Measurements from ENCODE around the gene CARD11. TPM values are rescaled to one million over a fixed set of nuclear protein-coding genes. Genes with fewer than 3 reads are reported as not detected.

The CARD11 gene
- total RNA-seq, 1 experiment from 2014 or later: 0.82 TPM

DNA sequence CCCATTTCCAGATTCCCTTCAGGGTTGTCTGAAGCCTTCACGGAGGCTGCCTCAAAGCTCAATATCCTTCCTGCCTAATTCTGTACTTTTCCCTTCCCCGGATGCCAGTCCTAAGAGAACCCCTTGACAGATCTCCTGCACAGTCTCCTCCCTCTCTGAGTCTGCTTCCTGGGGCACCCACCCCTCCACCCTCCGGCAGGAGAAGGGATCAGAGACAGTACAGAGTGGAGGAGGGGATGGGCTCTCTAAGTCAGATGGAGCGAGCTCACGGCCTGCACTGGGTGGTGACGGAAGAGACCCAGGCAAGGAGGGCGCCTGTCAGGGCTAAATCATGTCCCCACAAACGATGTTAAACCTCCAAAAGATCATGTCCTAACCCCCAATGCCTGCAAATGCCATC, 48.0 kb upstream of the CARD11 start:
- ATAC-seq (no peak), DNase-seq (ENCODE audit: low read depth, low spot score) (no peak)
- Histone ChIP-seq H3K27me3 (ENCODE audit: control insufficient read depth, insufficient read depth, low read length) (no peaks in the 10 kb centered on the region), H3K4me1 (ENCODE audit: control insufficient read depth, insufficient read depth, low read length) (no peaks in the 10 kb centered on the region), H3K36me3 (ENCODE audit: control insufficient read depth, insufficient read depth, low read length) (no peaks in the 10 kb centered on the region), H3K27ac (ENCODE audit: low read length) (no peak overlapping the region), H3K9me3 (ENCODE audit: control insufficient read depth, insufficient read depth, low read depth, low read length) (no peaks in the 10 kb centered on the region), H3K4me3 (ENCODE audit: low read depth in 2 of 2, low read length in 2 of 2) (no peak overlapping the region)
- CTCF ChIA-PET: interaction anchor here (0.5 to 0.6 kb wide), 3 partner anchors 88 to 596 kb away, joined by 3 to 5 read pairs (median 3); no protein-coding TSS in a partner anchor
- in situ Hi-C loops (cut with HindIII; ENCODE audit: low pct_unique_long_range_greater_than_20kb, low sequenced_read_pairs): no loop called here
- intact Hi-C loops (cut with micrococcal nuclease; ENCODE audit: unreplicated experiment): no loop called here
- TF ChIP-seq TCF7L2 (IDR thresholded peaks at IDR 0.05; ENCODE audit: low read depth, low read length) (no peak), SIN3A (IDR thresholded peaks at IDR 0.05; ENCODE audit: borderline replicate concordance, insufficient read depth, low read depth, low read length) (no peak), POLR2AphosphoS5 (IDR thresholded peaks at IDR 0.05; ENCODE audit: low read depth, low read length) (no peak)
- TF ChIP-seq, protein P1, sequence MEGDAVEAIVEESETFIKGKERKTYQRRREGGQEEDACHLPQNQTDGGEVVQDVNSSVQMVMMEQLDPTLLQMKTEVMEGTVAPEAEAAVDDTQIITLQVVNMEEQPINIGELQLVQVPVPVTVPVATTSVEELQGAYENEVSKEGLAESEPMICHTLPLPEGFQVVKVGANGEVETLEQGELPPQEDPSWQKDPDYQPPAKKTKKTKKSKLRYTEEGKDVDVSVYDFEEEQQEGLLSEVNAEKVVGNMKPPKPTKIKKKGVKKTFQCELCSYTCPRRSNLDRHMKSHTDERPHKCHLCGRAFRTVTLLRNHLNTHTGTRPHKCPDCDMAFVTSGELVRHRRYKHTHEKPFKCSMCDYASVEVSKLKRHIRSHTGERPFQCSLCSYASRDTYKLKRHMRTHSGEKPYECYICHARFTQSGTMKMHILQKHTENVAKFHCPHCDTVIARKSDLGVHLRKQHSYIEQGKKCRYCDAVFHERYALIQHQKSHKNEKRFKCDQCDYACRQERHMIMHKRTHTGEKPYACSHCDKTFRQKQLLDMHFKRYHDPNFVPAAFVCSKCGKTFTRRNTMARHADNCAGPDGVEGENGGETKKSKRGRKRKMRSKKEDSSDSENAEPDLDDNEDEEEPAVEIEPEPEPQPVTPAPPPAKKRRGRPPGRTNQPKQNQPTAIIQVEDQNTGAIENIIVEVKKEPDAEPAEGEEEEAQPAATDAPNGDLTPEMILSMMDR (IDR thresholded peaks at IDR 0.05): no peak
- TF ChIP-seq, protein P2, sequence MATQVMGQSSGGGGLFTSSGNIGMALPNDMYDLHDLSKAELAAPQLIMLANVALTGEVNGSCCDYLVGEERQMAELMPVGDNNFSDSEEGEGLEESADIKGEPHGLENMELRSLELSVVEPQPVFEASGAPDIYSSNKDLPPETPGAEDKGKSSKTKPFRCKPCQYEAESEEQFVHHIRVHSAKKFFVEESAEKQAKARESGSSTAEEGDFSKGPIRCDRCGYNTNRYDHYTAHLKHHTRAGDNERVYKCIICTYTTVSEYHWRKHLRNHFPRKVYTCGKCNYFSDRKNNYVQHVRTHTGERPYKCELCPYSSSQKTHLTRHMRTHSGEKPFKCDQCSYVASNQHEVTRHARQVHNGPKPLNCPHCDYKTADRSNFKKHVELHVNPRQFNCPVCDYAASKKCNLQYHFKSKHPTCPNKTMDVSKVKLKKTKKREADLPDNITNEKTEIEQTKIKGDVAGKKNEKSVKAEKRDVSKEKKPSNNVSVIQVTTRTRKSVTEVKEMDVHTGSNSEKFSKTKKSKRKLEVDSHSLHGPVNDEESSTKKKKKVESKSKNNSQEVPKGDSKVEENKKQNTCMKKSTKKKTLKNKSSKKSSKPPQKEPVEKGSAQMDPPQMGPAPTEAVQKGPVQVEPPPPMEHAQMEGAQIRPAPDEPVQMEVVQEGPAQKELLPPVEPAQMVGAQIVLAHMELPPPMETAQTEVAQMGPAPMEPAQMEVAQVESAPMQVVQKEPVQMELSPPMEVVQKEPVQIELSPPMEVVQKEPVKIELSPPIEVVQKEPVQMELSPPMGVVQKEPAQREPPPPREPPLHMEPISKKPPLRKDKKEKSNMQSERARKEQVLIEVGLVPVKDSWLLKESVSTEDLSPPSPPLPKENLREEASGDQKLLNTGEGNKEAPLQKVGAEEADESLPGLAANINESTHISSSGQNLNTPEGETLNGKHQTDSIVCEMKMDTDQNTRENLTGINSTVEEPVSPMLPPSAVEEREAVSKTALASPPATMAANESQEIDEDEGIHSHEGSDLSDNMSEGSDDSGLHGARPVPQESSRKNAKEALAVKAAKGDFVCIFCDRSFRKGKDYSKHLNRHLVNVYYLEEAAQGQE (IDR thresholded peaks at IDR 0.05; ENCODE audit: insufficient read depth in 1 of 2, low read depth in 2 of 2, low read length in 1 of 2): no peak
- no TSS peak for BruUV-seq (replicated peaks)
- POLR2A ChIA-PET: interaction anchor here (0.6 kb wide), 1 partner anchor 467 kb away, joined by 7 read pairs; no protein-coding TSS in a partner anchor

DNA sequence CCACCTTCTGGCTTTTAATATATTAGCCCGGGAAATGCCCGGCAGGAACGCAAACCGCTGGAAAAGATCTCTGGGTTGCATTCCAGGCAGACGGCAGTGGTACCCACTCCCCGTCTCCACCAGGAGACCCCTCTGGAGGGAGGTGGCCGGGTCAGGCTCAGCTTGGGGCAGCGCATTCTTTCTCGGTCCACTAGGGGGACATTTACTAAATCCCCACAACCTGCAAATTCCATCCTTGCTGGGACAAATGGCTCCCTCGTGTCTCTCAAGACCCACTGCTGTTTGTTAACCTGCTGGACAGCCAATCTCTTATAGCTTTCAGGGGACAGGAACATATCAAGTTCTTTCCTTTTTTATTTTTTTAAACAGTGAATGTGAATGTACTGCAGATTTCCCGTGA, 45.8 kb upstream of the CARD11 start:
- DNase-seq (ENCODE audit: low read depth, low spot score): no peak
- H3K4me3 ChIP-seq (ENCODE audit: low read depth in 2 of 2, low read length in 2 of 2): no peak overlapping the region
- CTCF ChIA-PET: interaction anchor here (0.9 to 1.0 kb wide), 2 partner anchors 10 to 12 kb away, joined by 3 to 5 read pairs; no protein-coding TSS in a partner anchor

More for the DNA sequence above, 45.8 kb upstream of the CARD11 start:
- no peaks in the 10 kb centered on the region for H3K27me3 ChIP-seq (ENCODE audit: control insufficient read depth, insufficient read depth, low read length)
- intact Hi-C loops (cut with micrococcal nuclease; ENCODE audit: unreplicated experiment): no loop called here
- TF ChIP-seq, protein P1 (IDR thresholded peaks at IDR 0.05): peak; percentile 86
- TF ChIP-seq TCF7L2 (IDR thresholded peaks at IDR 0.05; ENCODE audit: low read depth, low read length): no peak
- H3K36me3 ChIP-seq (ENCODE audit: control insufficient read depth, insufficient read depth, low read length): no peaks in the 10 kb centered on the region
- POLR2A ChIA-PET: no interaction called here
- no peaks in the 10 kb centered on the region for H3K4me1 ChIP-seq (ENCODE audit: control insufficient read depth, insufficient read depth, low read length)
- H3K27ac ChIP-seq (ENCODE audit: low read length): no peak overlapping the region
- no TSS peak for BruUV-seq (replicated peaks)
- ATAC-seq: peak; percentile 78
- in situ Hi-C loops (cut with HindIII; ENCODE audit: low pct_unique_long_range_greater_than_20kb, low sequenced_read_pairs): no loop called here
- no peaks in the 10 kb centered on the region for H3K9me3 ChIP-seq (ENCODE audit: control insufficient read depth, insufficient read depth, low read depth, low read length)
